Adrenal gland (tissue), 12 donors: ENCODE data around the gene NOX3. TPM values are rescaled to one million over a fixed set of nuclear protein-coding genes. Genes with fewer than 3 reads are reported as not detected.

Experiments
- DNase-seq, 7 donors: peaks; one replicate each; pipeline ENCODE4 v3.0.0-alpha.2; 2019 to 2020
- H3K27ac ChIP-seq, 5 donors: fragments of 200-600 bp; sonication (generic) in 4 of 5; 1 replicate in 3 of 5; 2 replicates in 2 of 5; pipeline versions ENCODE4 v1.5.1 to v1.8.0; 2016 to 2020; ENCODE audit warnings: mild to moderate bottlenecking in 1 of 5
- H3K27me3 ChIP-seq: fragments of 200-600 bp; 2 replicates; pipeline ENCODE4 v1.8.0; 2021
- H3K36me3 ChIP-seq, 2 donors: fragments of 200-600 bp; replicated peaks in 1 of 2; 1 replicate in 1 of 2; 2 replicates in 1 of 2; pipeline versions ENCODE4 v1.5.1 to v1.8.0; 2018 to 2022
- H3K4me1 ChIP-seq, 2 donors: fragments of 200-600 bp; replicated peaks in 1 of 2; 1 replicate in 1 of 2; 2 replicates in 1 of 2; pipeline versions ENCODE4 v1.5.1 to v1.8.0; 2018 to 2021
- H3K4me3 ChIP-seq, 4 donors: fragments of 200-600 bp; sonication (generic) in 3 of 4; one replicate each; pipeline ENCODE4 v1.5.1; 2016 to 2018
- H3K9me3 ChIP-seq, 3 donors: fragments of 200-600 bp; sonication (generic) in 1 of 3; replicated peaks in 1 of 3; 1 replicate in 2 of 3; 2 replicates in 1 of 3; pipeline versions ENCODE4 v1.5.1 to v1.8.0; 2016 to 2021
- POLR2A ChIP-seq, 2 donors: fragments of 450-650 bp; IDR thresholded peaks; one replicate each; pipeline ENCODE4 v1.6.1; 2017; ENCODE audit warnings: antibody characterized with exemption in 2 of 2, mild to moderate bottlenecking in 2 of 2, moderate library complexity in 1 of 2
- WGBS, 4 donors: extraction: QIAGEN DNeasy Blood & Tissue Kit in 2 of 4; methylation state at CpG; one replicate each; pipeline versions ENCODE4 v1.1.5 to v1.1.7; 2013 to 2017; 5-methylcytosine and 5-hydroxymethylcytosine counted together
- intact Hi-C, 2 donors: fragments of 100-400 bp; cut with DNase I; formaldehyde crosslinking; loops; one replicate each; pipeline versions ENCODE4 v1.14.1 to v1.15.0; 2022 to 2023
- polyA plus RNA-seq, 3 donors: library from polyadenylated mRNA; stranded (reverse); fragments of 200-250 nt in 2 of 3; fragments of 350-450 nt in 1 of 3; fragmentation: Illumina TruSeq in 1 of 3; extraction: RNeasy Lipid Tissue Mini Kit (QIAGEN cat#74804) in 1 of 3; gene quantifications; one replicate each; pipeline ENCODE4 v1.2.3, GENCODE V29; 2013 to 2014
- total RNA-seq, 9 donors: library from RNA; depleted of rRNA in 4 of 9; stranded (reverse); fragments of >200 nt in 4 of 9; fragments of 120-200 nt in 1 of 9; fragmentation: NEBNext Ultra II Directional in 1 of 9; extraction: Animal tissue kit (Norgen Biotek cat#: 25700) in 1 of 9; gene quantifications; one replicate each; pipeline versions ENCODE4 v1.1.0 to v1.2.4, GENCODE V29; 2013 to 2023
- TF ChIP-seq, protein P1 (sequence below), 6 experiments: fragments of 450-650 bp in 4 of 6; fragments of 200-600 bp in 2 of 6; sonication (generic) in 1 of 6; IDR thresholded peaks; 1 replicate in 5 of 6; 2 replicates in 1 of 6; pipeline versions ENCODE4 v1.5.1 to v1.8.0; 2016 to 2021; ENCODE audit warnings: antibody characterized with exemption in 6 of 6, mild to moderate bottlenecking in 2 of 6, moderate library complexity in 1 of 6
- donor health status: healthy with polysubstance abuse.
- donor health status: Bipolar disorder and iron deficiency.
- donor health status: DM: yes; HTN: yes; CAD: no.
- donor health status: DM: no; HTN: no; CAD: no.
- donor health status: DM: no; HTN: no; CAD: no.
- donor health status: DM: yes; HTN: yes; CAD: no.

Gene NOX3
- total and polyA plus RNA-seq, 12 donors = 0.11 to 0.24 TPM; not detected in 10

DNA sequence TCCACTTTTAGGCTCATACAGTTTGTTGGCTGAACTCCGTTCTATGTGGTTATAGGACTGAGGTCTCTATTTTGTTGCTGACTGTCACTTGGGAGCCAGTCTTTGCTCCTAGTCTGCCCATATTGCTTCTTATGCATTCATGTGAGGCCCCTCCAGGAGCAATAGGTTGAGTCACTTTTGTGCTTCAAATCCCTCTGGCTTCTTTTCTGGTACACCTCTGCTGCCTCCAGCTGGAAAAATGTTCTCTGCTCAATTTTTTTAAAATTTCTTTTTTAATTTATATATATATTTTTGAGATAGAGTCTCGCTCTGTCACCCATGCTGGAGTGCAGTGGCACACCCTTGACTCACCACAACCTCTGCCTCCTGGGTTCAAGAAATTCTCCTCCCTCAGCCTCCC lies 42.7 kb upstream of the NOX3 start:
- Histone ChIP-seq H3K27ac (no peak overlapping the region), H3K27me3 (no peaks in the 10 kb centered on the region), H3K9me3 (no peaks in the 10 kb centered on the region), H3K4me3 (no peak overlapping the region), H3K36me3 (no peaks in the 10 kb centered on the region), H3K4me1 (peaks cover 16 to 25% of the 10 kb centered on the region in 2 donors)
- intact Hi-C loops = loop anchor here in 1 of 2 donors (10.0 kb wide), 1 partner anchor 174 kb away; no protein-coding TSS in a partner anchor
- TF ChIP-seq, protein P1, sequence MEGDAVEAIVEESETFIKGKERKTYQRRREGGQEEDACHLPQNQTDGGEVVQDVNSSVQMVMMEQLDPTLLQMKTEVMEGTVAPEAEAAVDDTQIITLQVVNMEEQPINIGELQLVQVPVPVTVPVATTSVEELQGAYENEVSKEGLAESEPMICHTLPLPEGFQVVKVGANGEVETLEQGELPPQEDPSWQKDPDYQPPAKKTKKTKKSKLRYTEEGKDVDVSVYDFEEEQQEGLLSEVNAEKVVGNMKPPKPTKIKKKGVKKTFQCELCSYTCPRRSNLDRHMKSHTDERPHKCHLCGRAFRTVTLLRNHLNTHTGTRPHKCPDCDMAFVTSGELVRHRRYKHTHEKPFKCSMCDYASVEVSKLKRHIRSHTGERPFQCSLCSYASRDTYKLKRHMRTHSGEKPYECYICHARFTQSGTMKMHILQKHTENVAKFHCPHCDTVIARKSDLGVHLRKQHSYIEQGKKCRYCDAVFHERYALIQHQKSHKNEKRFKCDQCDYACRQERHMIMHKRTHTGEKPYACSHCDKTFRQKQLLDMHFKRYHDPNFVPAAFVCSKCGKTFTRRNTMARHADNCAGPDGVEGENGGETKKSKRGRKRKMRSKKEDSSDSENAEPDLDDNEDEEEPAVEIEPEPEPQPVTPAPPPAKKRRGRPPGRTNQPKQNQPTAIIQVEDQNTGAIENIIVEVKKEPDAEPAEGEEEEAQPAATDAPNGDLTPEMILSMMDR (IDR thresholded peaks at IDR 0.05) = no peak
- no peak for TF ChIP-seq POLR2A (IDR thresholded peaks at IDR 0.05)
- WGBS, 4 donors = 90 to 100% (median 98%) methylated on average over 2 of the region's 2 CpGs
- no peak for DNase-seq

DNA sequence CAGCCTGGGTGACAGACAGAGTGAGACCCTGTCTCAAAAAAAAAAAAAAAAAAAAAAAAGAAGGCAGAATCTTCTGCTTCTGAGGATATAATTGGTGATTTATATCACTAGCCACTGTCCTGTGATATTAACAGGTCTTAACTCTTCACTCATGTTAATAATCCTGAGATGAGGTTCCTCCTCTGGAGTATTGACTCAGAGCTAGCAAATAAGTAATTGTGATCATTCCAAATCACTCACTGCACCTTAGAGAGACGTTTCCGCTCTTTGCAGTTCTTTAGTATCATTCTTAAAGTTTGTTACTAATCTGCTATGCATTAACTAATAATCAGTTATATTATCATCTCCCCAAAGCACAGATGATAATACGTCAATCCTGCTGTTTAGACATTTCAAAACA lies 41.6 kb upstream of the NOX3 start:
- H3K4me3 ChIP-seq = no peak overlapping the region
- no peak overlapping the region for H3K27ac ChIP-seq
- WGBS, 4 donors = 88 to 95% (median 92%) methylated on average over 3 of the region's 3 CpGs
- H3K4me1 ChIP-seq = peaks cover 16 to 28% of the 10 kb centered on the region in 2 donors
- H3K27me3 ChIP-seq = no peaks in the 10 kb centered on the region
- no peaks in the 10 kb centered on the region for H3K9me3 ChIP-seq
- no peaks in the 10 kb centered on the region for H3K36me3 ChIP-seq
- TF ChIP-seq POLR2A (IDR thresholded peaks at IDR 0.05) = no peak
- TF ChIP-seq, protein P1 (IDR thresholded peaks at IDR 0.05) = no peak
- intact Hi-C loops = loop anchor here in 1 of 2 donors (10.0 kb wide), 1 partner anchor 172 kb away; no protein-coding TSS in a partner anchor
- no peak for DNase-seq

DNA sequence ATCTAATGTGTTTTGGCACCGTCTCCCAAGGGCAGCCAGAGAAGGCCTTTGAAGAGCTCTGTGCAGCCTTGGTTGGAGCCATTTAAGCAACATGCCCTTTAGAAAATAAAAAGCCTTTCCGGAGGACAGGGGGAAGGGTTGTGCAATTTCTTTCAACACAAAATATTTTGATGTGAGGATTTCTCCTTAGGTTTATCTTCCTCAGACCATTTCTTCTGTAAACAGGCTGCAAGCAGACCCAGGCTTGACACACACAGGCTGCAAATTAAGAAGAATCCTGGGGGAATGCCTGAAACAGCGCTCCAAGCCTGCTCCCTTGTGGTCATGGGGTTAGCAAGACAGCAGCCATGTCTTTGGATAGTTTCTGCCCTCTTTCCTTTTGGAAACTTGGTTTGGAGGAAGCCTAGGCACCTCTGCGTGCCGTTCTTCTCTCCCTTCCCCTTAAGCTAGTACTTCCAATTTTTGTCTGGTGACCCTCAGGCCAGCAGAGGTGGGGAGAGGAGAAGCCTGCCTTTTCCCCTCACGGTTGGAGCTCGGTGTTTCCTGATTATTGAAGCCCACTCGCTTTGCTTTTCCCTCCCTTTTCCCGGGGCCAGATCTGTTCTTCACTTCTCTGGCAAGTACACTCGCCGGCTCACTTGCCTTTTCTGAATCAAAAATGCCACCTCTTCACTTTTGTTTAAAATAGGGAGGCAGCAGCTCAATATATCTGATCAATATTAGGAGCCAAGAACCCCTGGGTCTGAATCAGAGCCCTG lies 39.6 kb upstream of the NOX3 start:
- WGBS, 4 donors = 39 to 45% (median 43%) methylated on average over 11 of the region's 11 CpGs
- no peaks in the 10 kb centered on the region for H3K36me3 ChIP-seq
- intact Hi-C loops = loop anchor here in 1 of 2 donors (10.0 kb wide), 1 partner anchor 170 kb away; no protein-coding TSS in a partner anchor

DNA sequence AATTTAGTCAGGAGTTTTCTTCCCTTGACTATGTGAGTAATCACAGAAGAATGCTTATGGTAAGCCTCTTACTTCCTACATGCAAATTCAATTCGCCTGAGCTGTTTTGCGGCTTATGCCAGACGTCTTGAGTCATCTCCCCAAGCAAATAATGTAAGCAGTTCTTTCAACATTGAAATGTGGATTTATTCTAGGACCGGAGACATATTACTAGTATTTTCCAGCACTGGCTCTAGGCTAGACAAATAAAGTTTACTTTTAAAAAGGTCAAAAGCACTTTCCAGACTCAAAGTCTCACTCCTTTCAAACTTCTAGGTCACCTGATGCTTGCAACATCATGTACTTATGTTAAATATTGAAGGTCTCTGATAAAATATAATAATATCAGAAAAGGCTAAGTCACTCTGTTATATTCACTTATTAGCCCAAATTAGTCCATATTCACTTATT lies 38.1 kb upstream of the NOX3 start:
- peak overlapping the region; percentile 0 to 91 (median 87) for H3K27ac ChIP-seq

More for the DNA sequence above, 39.6 kb upstream of the NOX3 start:
- H3K27me3 ChIP-seq = no peaks in the 10 kb centered on the region
- peak overlapping the region; percentile 58 to 91 (median 87) for H3K27ac ChIP-seq
- peak; percentile 56 to 90 (median 79) for DNase-seq
- H3K9me3 ChIP-seq = no peaks in the 10 kb centered on the region
- H3K4me1 ChIP-seq = peaks cover 16 to 28% of the 10 kb centered on the region in 2 donors
- H3K4me3 ChIP-seq = no peak overlapping the region
- no peak for TF ChIP-seq POLR2A (IDR thresholded peaks at IDR 0.05)
- TF ChIP-seq, protein P1 (IDR thresholded peaks at IDR 0.05) = peak in 5 of 6 experiments; percentile 41 to 68 (median 52)

More for the DNA sequence above, 38.1 kb upstream of the NOX3 start:
- 20 to 40% (median 29%) methylated on average over 4 of the region's 4 CpGs for WGBS, 4 donors
- Histone ChIP-seq H3K4me1 (peaks cover 16 to 28% of the 10 kb centered on the region in 2 donors), H3K27me3 (no peaks in the 10 kb centered on the region), H3K4me3 (no peak overlapping the region), H3K36me3 (no peaks in the 10 kb centered on the region), H3K9me3 (no peaks in the 10 kb centered on the region)
- DNase-seq = peak; percentile 44 to 84 (median 77)
- intact Hi-C loops = loop anchor here in 1 of 2 donors (10.0 kb wide), 1 partner anchor 169 kb away; no protein-coding TSS in a partner anchor
- peak in 1 of 2 donors; percentile 19 for TF ChIP-seq POLR2A (IDR thresholded peaks at IDR 0.05)
- TF ChIP-seq, protein P1 (IDR thresholded peaks at IDR 0.05) = no peak
